PC-9 (cell line): ENCODE results near the gene AMPD2. TPM values are rescaled to one million over a fixed set of nuclear protein-coding genes. Genes with fewer than 3 reads are reported as not detected.

Experiments
- BruUV-seq: library from RNA; stranded (reverse); fragments of 400-500 nt; replicated peaks from 2 replicates; lab custom pipeline; 2021; lab: Mats Ljungman, UMichigan
- CTCF ChIA-PET: fragments of 300-600 bp; sonication (Branson Sonifier 250); formaldehyde crosslinking; loops from one replicate; lab custom pipeline; 2022; ENCODE audit warnings: antibody characterized with exemption; lab: Charles Lee
- POLR2A ChIA-PET: fragments of 300-600 bp; sonication (Branson Sonifier 250); formaldehyde crosslinking; loops from one replicate; lab custom pipeline; 2022; ENCODE audit warnings: antibody characterized with exemption; ENCODE audit not compliant: unreplicated experiment; lab: Charles Lee
- DNase-seq, 2 experiments: peaks; one replicate each; pipeline versions ENCODE4 v3.0.0 to v3.0.0-alpha.2; 2015 to 2022; ENCODE audit warnings: mixed read lengths in 1 of 2
- H2AFZ ChIP-seq: fragments of 200-600 bp; sonication (generic); 2 replicates; pipeline ENCODE4 v1.8.1; 2017; ENCODE audit warnings: antibody characterized with exemption
- H3F3A ChIP-seq: fragments of 200-600 bp; sonication (generic); 2 replicates; pipeline ENCODE4 v1.8.1; 2017; ENCODE audit warnings: antibody characterized with exemption, mild to moderate bottlenecking, low read depth; ENCODE audit not compliant: insufficient read depth
- H3K27ac ChIP-seq: fragments of 200-600 bp; sonication (generic); 2 replicates; pipeline ENCODE4 v1.6.1; 2016; ENCODE audit warnings: mixed run types
- H3K27me3 ChIP-seq: fragments of 200-600 bp; sonication (generic); 2 replicates; pipeline ENCODE4 v1.6.1; 2016; ENCODE audit warnings: low read depth, mixed run types; ENCODE audit not compliant: insufficient read depth
- H3K36me3 ChIP-seq: fragments of 200-600 bp; sonication (generic); 2 replicates; pipeline ENCODE4 v1.6.1; 2016; ENCODE audit warnings: low read depth, mixed run types
- H3K4me1 ChIP-seq: fragments of 200-600 bp; sonication (generic); replicated peaks from 2 replicates; pipeline ENCODE4 v1.6.1; 2016; ENCODE audit warnings: mixed run types; ENCODE audit not compliant: insufficient read depth
- H3K4me2 ChIP-seq: fragments of 200-600 bp; sonication (generic); 2 replicates; pipeline ENCODE4 v1.6.1; 2017; ENCODE audit warnings: mixed run types
- H3K4me3 ChIP-seq: fragments of 200-600 bp; sonication (generic); 2 replicates; pipeline ENCODE4 v1.6.1; 2016; ENCODE audit warnings: mixed run types
- H3K79me2 ChIP-seq: fragments of 200-600 bp; sonication (generic); 2 replicates; pipeline ENCODE4 v1.6.1; 2017; ENCODE audit warnings: low read depth, mixed run types
- H3K9me2 ChIP-seq: fragments of 200-600 bp; sonication (generic); 2 replicates; pipeline ENCODE4 v1.8.1; 2017; ENCODE audit warnings: mild to moderate bottlenecking; ENCODE audit not compliant: insufficient read depth
- H3K9me3 ChIP-seq: fragments of 200-600 bp; sonication (generic); 2 replicates; pipeline ENCODE4 v1.8.1; 2016; ENCODE audit warnings: low read depth; ENCODE audit not compliant: insufficient read depth
- H4K20me1 ChIP-seq: fragments of 200-600 bp; sonication (generic); 2 replicates; pipeline ENCODE4 v1.8.1; 2017; ENCODE audit not compliant: insufficient read depth
- EZH2 ChIP-seq: fragments of 200-600 bp; sonication (generic); IDR thresholded peaks from 2 replicates; pipeline ENCODE4 v1.8.0; 2017; ENCODE audit warnings: antibody characterized with exemption, low read depth
- intact Hi-C: fragments of 100-400 bp; cut with micrococcal nuclease; formaldehyde crosslinking; loops from one replicate; pipeline ENCODE4 v1.10.0; 2022; ENCODE audit not compliant: unreplicated experiment
- total RNA-seq: library from RNA; stranded (reverse); gene quantifications from 2 replicates; pipeline ENCODE4 v1.2.3, GENCODE V29; 2021
- TF ChIP-seq, protein P1 (sequence below): fragments of 200-600 bp; sonication (generic); conservative IDR thresholded peaks from 2 replicates; pipeline ENCODE4 v1.6.1; 2017; ENCODE audit warnings: mixed run types, antibody characterized with exemption, mild to moderate bottlenecking, moderate library complexity

The AMPD2 gene
- total RNA-seq, 1 experiment from 2014 or later, result 66.7 TPM

DNA sequence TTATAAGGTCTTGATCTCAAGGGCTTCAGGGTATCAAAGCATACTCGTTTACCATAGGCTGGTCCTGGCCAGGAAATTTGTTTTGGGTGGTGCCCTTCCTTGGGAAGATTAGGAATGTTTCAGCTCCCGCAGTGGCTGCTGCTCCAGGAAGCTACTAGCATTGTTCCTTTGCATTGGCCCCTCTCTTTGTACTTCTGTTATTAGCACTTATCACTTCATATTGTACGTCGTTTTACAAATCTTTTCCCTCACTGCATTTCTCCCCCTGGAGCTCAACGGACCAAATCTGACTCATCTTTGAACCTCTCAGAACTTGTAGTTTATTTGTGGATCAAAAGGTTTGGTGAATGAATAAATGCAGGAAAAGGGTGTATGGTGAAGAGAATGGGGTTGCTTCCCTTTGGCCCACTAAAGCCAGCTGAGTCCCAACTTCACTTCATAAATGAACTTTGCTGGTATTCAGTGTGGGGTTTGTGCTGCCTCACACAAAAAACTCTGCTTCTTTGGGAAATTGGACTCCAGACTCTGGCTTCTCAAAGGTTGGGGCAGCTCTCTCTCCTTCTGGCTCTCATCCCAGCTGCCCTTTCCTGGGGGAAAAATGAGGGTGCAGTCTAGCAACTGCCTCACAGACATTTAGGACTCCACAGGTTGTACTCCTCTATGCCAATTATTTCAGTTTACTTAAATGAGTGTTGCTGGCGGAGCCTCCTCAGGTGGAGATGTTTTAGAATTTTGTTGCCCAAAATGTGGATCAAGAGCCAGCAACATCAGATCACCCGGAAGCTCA is 6.1 kb upstream of the AMPD2 start:
- DNase-seq, result no peak

DNA sequence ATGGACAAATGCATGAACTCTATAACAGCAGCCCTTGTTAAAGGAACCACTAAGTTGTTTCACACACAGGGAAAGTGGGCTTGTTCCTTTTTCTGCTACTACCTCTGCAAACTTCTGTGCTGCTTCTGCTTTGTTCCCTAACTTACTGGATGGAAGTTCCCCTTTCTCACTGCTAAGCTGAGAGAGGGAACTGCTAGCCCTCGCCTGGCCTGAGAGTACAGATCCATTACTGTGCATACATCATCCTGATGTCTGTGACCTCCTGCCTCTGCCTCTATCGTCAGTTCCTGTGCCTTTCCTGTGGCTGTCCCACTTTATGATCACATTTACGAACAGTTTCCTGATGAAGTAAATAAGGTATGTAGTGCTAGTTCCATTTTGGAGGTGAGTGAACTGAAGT is 3.8 kb upstream of the AMPD2 start:
- ChIA-PET CTCF (no interaction called here), POLR2A (no interaction called here)
- H3K79me2 ChIP-seq, result peaks cover 25% of the 10 kb centered on the region
- no peaks in the 10 kb centered on the region for H4K20me1 ChIP-seq
- no peaks in the 10 kb centered on the region for H3K9me2 ChIP-seq
- H3K9me3 ChIP-seq, result no peaks in the 10 kb centered on the region
- no TSS peak for BruUV-seq
- H3K4me3 ChIP-seq, result no peak overlapping the region
- H3K36me3 ChIP-seq, result no peaks in the 10 kb centered on the region
- TF ChIP-seq, protein P1, sequence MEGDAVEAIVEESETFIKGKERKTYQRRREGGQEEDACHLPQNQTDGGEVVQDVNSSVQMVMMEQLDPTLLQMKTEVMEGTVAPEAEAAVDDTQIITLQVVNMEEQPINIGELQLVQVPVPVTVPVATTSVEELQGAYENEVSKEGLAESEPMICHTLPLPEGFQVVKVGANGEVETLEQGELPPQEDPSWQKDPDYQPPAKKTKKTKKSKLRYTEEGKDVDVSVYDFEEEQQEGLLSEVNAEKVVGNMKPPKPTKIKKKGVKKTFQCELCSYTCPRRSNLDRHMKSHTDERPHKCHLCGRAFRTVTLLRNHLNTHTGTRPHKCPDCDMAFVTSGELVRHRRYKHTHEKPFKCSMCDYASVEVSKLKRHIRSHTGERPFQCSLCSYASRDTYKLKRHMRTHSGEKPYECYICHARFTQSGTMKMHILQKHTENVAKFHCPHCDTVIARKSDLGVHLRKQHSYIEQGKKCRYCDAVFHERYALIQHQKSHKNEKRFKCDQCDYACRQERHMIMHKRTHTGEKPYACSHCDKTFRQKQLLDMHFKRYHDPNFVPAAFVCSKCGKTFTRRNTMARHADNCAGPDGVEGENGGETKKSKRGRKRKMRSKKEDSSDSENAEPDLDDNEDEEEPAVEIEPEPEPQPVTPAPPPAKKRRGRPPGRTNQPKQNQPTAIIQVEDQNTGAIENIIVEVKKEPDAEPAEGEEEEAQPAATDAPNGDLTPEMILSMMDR, result no peak
- TF ChIP-seq EZH2, result no peak
- H3K4me2 ChIP-seq, result no peak overlapping the region
- DNase-seq, result no peak
- peaks cover 45% of the 10 kb centered on the region for H3F3A ChIP-seq
- peaks cover 32% of the 10 kb centered on the region for H3K4me1 ChIP-seq
- no peak overlapping the region for H3K27ac ChIP-seq
- no peaks in the 10 kb centered on the region for H3K27me3 ChIP-seq
- intact Hi-C loops, result no loop called here
- no peak overlapping the region for H2AFZ ChIP-seq

More for the DNA sequence above, 6.1 kb upstream of the AMPD2 start:
- Histone ChIP-seq H3K9me3 (no peaks in the 10 kb centered on the region), H3K27me3 (no peaks in the 10 kb centered on the region), H3K4me1 (peaks cover 29% of the 10 kb centered on the region), H2AFZ (no peak overlapping the region), H3K4me2 (no peak overlapping the region), H3K27ac (no peak overlapping the region), H3K4me3 (no peak overlapping the region), H3K79me2 (peaks cover 1% of the 10 kb centered on the region; the same call in 1 of the 2 replicates), H4K20me1 (no peaks in the 10 kb centered on the region), H3K36me3 (no peaks in the 10 kb centered on the region), H3F3A (peaks cover 38% of the 10 kb centered on the region), H3K9me2 (no peaks in the 10 kb centered on the region)
- CTCF ChIA-PET, result interaction anchor here (0.6 kb wide), 1 partner anchor 23 kb away, joined by 3 read pairs; no protein-coding TSS in a partner anchor
- no TSS peak for BruUV-seq
- POLR2A ChIA-PET, result interaction anchor here (0.6 to 0.7 kb wide), 3 partner anchors 382 to 521 kb away, joined by 4 to 13 read pairs (median 7); no protein-coding TSS in a partner anchor
- intact Hi-C loops, result no loop called here
- TF ChIP-seq, protein P1, result no peak
- TF ChIP-seq EZH2, result no peak

DNA sequence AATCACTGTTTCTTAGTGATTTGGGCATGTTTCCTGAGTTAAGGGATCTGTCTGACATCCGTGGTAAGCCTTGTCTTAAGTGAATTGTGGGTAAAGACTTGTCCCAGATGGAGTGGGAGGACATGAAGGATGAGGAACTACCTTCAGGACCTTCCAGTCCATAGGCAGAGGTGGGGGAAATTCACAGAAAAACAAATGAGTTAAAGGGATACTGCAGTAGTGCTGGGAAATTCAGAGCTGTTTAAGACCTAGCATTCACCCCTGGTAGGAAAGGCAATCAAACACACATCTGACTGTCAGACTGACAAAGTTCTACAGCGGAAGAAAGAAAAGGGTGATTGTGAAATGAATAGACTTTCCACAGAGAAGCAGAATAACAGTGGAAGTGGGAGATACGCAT is 3.2 kb upstream of the AMPD2 start:
- peaks cover 30% of the 10 kb centered on the region for H3K79me2 ChIP-seq
- BruUV-seq, result no TSS peak
- DNase-seq, result no peak
- H3K4me2 ChIP-seq, result no peak overlapping the region
- CTCF ChIA-PET, result interaction anchor here (1.0 to 1.3 kb wide), 3 partner anchors 24 to 70 kb away, joined by 3 read pairs; no protein-coding TSS in a partner anchor
- no peak overlapping the region for H2AFZ ChIP-seq
- H3K36me3 ChIP-seq, result no peaks in the 10 kb centered on the region
- H3K4me1 ChIP-seq, result peaks cover 33% of the 10 kb centered on the region
- H4K20me1 ChIP-seq, result peaks cover 4% of the 10 kb centered on the region
- no peaks in the 10 kb centered on the region for H3K9me2 ChIP-seq
- peaks cover 44% of the 10 kb centered on the region for H3F3A ChIP-seq
- H3K27ac ChIP-seq, result no peak overlapping the region; the same call in 1 of the 2 replicates
- no peak overlapping the region for H3K4me3 ChIP-seq
- no peak for TF ChIP-seq EZH2
- TF ChIP-seq, protein P1, result no peak
- intact Hi-C loops, result no loop called here
- H3K9me3 ChIP-seq, result no peaks in the 10 kb centered on the region
- POLR2A ChIA-PET, result no interaction called here
- H3K27me3 ChIP-seq, result no peaks in the 10 kb centered on the region
